Adipocyte (in vitro differentiated cells): ENCODE results near the gene OR10G8.
A peak's percentile ranks its signal among the peaks of the same experiment; 100 is the strongest.

ENCODE experiments used
- DNase-seq: peaks from one replicate; pipeline ENCODE4 v3.0.0-alpha.2; 2015; ENCODE audit warnings: low read depth
- H3K27me3 ChIP-seq: replicated peaks from 2 replicates; pipeline ENCODE4 v1.7.0; 2013; ENCODE audit warnings: mild to moderate bottlenecking, low read length, moderate library complexity; ENCODE audit not compliant: control insufficient read depth, insufficient read depth
- H3K36me3 ChIP-seq: 2 replicates; pipeline ENCODE4 v1.7.0; 2013; ENCODE audit warnings: low read length, mild to moderate bottlenecking, moderate library complexity; ENCODE audit not compliant: control insufficient read depth, insufficient read depth, severe bottlenecking
- H3K4me1 ChIP-seq: 2 replicates; pipeline ENCODE4 v1.7.0; 2013; ENCODE audit warnings: mild to moderate bottlenecking, low read length, moderate library complexity; ENCODE audit not compliant: control insufficient read depth, insufficient read depth
- H3K4me3 ChIP-seq: 2 replicates; pipeline ENCODE4 v1.7.0; 2013; ENCODE audit warnings: mild to moderate bottlenecking, low read length, moderate library complexity
- H3K9ac ChIP-seq: 2 replicates; pipeline ENCODE4 v1.7.0; 2013; ENCODE audit warnings: mild to moderate bottlenecking, low read length, moderate library complexity
- H3K9me3 ChIP-seq: 2 replicates; pipeline ENCODE4 v1.7.0; 2013; ENCODE audit warnings: mild to moderate bottlenecking, low read length, moderate library complexity; ENCODE audit not compliant: control insufficient read depth

Gene OR10G8

DNA sequence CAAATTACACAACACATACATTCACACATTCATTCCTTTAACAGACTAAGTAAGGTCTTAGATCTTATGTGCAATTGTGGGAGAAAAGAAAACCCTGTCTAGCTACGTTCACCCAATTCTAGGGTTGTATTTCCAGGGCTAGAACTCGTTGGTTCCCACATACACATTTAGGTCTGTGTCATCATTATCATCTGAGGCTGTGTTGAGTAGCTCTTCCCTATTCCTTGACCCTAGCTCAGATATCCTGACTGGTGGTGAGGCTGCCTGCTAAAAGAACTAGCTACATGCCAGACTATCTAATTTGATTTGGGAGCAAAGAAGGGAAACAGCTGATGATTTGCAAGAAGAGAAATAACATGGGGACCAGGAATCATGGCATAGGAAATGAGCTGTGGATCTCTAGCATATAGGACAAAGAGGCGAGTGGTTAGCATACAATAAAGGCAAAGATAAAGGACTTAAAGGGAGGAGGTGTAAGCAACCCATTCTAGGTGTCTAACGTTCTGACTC lies 42.1 kb downstream of the OR10G8 start:
- no peaks in the 10 kb centered on the region for H3K36me3 ChIP-seq
- H3K9ac ChIP-seq: no peak overlapping the region

DNA sequence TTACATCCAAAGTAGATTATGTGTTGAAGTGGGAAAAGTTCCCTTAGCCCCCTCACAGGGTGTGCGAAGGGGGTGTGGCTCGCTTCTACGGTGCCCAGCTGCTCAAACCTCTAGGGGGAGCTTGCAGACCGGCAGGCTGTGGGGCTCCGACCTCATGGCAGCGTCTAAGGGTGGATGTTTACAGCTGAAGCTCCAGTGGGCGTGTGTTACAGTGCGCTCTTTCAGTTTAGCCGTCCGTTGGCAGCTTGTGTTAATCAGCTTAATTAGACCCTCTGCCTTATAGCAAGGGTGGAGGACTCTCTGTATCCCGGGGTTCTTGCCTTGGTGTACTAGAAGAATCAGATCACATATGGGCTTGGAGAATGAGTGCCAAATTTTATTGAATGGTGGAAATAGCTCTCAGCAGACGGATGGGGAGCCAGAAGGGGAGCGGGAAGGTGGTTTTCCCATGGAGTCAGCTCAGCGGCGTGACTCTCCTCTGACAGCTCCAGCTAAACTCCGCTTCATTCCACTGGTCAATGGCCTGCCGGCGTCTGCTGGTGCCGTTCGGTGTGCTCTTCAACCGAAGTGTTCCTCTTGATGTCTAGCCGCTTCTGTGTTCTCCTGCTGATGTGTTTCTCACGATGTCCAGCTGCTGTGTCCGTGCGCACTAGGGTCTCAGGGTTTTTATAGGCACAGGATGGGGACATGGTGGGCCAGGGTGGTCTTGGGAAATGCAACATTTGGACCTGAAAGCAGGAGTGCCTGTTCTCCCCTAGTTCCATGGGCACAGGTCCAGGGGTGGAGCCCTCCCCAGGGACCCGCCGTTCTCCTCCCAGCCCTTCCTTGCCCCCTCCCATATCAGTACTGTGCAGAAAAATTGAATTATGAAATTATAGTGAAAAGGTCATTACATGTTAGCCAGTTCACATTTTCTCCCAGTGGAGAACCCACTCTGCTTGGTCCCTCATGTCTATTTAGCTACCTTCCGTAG lies 43.1 kb downstream of the OR10G8 start:
- no peaks in the 10 kb centered on the region for H3K9me3 ChIP-seq
- H3K9ac ChIP-seq: no peak overlapping the region
- no peaks in the 10 kb centered on the region for H3K36me3 ChIP-seq
- peaks cover 8% of the 10 kb centered on the region for H3K4me1 ChIP-seq
- peaks cover 45% of the 10 kb centered on the region for H3K27me3 ChIP-seq
- DNase-seq: peak; percentile 57
- peak overlapping the region; percentile 76 for H3K4me3 ChIP-seq

More for the DNA sequence above, 42.1 kb downstream of the OR10G8 start:
- H3K9me3 ChIP-seq: no peaks in the 10 kb centered on the region
- H3K4me3 ChIP-seq: no peak overlapping the region
- peaks cover 8% of the 10 kb centered on the region for H3K4me1 ChIP-seq
- H3K27me3 ChIP-seq: peaks cover 48% of the 10 kb centered on the region
- no peak for DNase-seq

DNA sequence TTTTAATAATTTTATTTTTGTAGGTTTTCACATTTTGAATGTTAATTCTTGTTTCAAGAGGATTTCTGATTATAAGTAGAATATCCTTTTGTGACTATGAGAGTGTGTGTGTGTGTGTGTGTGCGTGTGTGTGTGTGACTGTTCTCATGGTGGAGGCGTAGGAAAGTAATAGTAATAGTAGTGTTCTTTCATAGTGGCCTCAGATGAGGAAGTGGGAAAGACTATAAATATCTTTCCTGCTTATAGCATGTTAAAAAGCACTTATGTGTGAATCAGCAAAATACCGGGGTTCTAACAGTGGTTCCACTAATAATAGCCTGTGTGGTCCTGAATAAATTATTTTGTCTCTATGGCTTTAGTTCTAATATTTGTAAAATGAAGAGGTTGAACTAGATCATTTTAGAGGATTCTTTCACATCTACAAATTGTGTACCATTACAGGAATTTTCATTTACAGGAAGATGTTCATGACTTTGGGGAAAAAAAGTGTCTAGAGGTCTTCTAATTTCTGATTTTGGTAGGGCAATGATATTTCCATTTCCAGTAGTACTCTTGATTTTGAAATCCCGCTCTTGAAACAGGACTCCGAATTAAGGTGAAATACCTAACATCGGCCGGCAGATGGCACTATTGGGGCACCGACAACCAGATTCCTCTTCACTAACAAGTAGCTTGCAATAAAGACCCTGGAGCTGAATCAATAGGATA lies 44.5 kb downstream of the OR10G8 start:
- H3K36me3 ChIP-seq: no peaks in the 10 kb centered on the region
- H3K27me3 ChIP-seq: peaks cover 53% of the 10 kb centered on the region
- peak; percentile 83 for DNase-seq
- peaks cover 8% of the 10 kb centered on the region for H3K4me1 ChIP-seq
- no peaks in the 10 kb centered on the region for H3K9me3 ChIP-seq
- H3K4me3 ChIP-seq: no peak overlapping the region
- H3K9ac ChIP-seq: no peak overlapping the region

DNA sequence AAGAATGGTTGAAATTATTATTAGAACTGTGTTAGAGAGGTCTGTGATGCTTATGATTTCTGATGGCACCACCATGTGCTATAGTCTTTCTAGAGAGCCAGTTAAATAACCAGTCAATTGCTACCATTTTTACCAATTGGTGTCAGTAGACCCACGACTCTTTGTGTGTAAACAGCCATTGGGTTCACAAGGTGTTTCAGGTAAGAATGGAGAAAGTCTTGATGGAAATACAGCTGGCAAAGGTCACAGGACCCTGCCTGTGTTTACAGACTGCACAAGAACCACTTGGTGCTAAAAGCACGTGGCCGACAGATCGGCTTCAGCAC lies 45.0 kb downstream of the OR10G8 start:
- H3K9ac ChIP-seq: no peak overlapping the region

DNA sequence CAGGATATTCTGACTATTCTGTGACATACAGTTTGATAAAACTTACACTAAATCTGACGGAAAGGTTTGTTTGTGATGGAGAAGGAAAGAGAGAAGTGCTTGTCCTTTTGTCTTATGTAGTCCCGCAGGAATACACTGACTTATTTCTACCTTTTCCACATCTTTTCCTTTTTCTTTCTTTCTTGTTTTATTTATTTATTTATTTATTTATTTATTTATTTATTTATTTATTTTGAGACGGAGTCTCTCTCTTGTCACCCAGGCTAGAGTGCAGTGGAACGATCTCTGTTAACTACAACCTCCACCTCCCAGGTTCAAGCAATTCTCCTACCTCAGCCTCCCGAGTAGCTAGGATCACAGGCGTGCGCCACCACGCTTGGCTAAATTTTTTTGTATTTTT lies 45.5 kb downstream of the OR10G8 start:
- no peaks in the 10 kb centered on the region for H3K9me3 ChIP-seq
- no peaks in the 10 kb centered on the region for H3K36me3 ChIP-seq
- no peak for DNase-seq
- peaks cover 55% of the 10 kb centered on the region for H3K27me3 ChIP-seq
- H3K9ac ChIP-seq: no peak overlapping the region
- H3K4me3 ChIP-seq: no peak overlapping the region
- peaks cover 8% of the 10 kb centered on the region for H3K4me1 ChIP-seq

More for the DNA sequence above, 45.0 kb downstream of the OR10G8 start:
- H3K36me3 ChIP-seq: no peaks in the 10 kb centered on the region
- H3K9me3 ChIP-seq: no peaks in the 10 kb centered on the region
- DNase-seq: no peak
- peaks cover 52% of the 10 kb centered on the region for H3K27me3 ChIP-seq
- H3K4me1 ChIP-seq: peaks cover 8% of the 10 kb centered on the region
- no peak overlapping the region for H3K4me3 ChIP-seq

DNA sequence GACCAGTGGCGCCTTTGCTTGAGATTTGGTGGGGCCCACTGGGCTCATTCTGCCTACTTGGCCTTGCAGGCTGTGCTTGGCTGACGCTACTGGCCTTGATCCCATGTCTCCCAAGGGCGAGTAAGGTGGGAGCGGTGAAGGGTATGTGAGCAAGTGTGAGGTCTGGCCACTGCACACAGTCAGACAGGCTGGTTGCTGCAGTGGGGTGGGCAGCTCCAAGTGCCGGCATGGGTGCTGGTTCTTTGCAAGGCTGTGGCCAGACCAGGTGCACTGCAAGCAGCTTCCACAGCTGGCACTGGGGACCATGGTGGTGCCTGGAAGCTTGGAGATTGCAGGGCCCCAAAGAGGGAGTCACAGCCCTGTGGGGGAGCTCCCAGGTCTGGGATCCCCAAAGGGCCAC lies 48.0 kb downstream of the OR10G8 start:
- Histone ChIP-seq H3K27me3 (peaks cover 39% of the 10 kb centered on the region), H3K9ac (no peak overlapping the region), H3K36me3 (no peaks in the 10 kb centered on the region), H3K9me3 (no peaks in the 10 kb centered on the region), H3K4me1 (peaks cover 6% of the 10 kb centered on the region), H3K4me3 (no peak overlapping the region)
- no peak for DNase-seq

DNA sequence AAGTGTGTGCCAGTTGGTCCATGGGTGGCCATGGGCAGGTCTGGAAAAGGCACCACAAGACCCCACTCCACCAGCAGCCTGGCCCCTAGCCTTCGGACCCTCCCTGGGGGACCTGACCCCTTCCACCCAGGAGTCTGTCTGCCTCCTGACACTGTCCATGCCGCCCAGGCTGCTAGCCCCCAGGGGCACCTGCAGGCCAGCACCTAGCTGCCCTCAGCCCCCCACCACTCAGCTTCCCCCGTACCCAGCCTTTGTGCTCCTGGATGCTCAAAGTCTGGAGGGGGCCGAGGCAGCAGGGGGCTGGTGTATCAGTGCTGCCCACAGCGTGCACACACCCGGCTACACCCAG lies 48.9 kb downstream of the OR10G8 start:
- Histone ChIP-seq H3K27me3 (peaks cover 36% of the 10 kb centered on the region), H3K9ac (no peak overlapping the region)

DNA sequence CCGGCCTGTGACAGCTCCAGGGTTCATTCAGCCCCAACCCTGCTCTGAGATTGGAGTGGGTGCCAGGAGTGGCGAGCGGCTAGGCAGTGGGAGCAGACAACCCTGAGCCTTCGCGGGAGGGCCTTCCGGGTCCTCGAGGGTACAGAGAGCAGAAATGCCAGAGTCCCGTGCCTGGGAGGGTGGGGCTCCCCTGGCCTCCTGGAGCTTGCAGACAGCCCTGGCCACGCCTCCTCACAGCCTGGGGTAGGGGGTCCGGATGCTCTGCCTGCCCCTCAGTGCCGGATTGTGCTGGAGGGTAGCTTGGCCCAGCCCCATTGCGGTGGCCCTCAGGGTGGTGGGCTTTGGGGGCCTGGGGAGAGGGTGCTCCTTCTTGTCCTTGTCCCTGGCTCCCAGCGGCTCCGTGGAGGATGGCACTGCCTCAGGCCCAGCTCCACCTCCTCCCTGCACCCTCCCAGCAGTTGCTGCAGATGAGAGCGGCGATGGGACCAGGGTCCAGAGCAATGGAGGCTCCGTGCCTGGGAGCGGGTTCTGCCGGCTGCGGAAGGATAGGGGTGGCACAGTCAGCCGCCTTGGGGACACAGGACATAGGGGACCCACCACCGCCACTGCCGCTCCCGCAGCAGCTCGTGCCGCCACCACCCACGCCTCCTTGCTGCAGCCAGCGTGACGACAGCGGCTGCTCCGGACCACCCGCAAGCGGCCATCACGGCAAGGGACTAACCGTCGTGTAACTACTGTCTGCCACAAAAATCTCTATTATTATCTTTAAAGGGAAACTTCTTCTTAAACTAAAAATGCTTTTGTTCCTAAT lies 49.4 kb downstream of the OR10G8 start:
- no peaks in the 10 kb centered on the region for H3K36me3 ChIP-seq
- DNase-seq: peak; percentile 26
- H3K4me1 ChIP-seq: no peaks in the 10 kb centered on the region
- H3K4me3 ChIP-seq: peak overlapping the region; percentile 79
- peak overlapping the region; percentile 34 for H3K9ac ChIP-seq
- peaks cover 34% of the 10 kb centered on the region for H3K27me3 ChIP-seq
- no peaks in the 10 kb centered on the region for H3K9me3 ChIP-seq

More for the DNA sequence above, 48.9 kb downstream of the OR10G8 start:
- H3K9me3 ChIP-seq: no peaks in the 10 kb centered on the region
- no peak for DNase-seq
- H3K4me1 ChIP-seq: no peaks in the 10 kb centered on the region
- no peak overlapping the region for H3K4me3 ChIP-seq
- H3K36me3 ChIP-seq: no peaks in the 10 kb centered on the region

DNA sequence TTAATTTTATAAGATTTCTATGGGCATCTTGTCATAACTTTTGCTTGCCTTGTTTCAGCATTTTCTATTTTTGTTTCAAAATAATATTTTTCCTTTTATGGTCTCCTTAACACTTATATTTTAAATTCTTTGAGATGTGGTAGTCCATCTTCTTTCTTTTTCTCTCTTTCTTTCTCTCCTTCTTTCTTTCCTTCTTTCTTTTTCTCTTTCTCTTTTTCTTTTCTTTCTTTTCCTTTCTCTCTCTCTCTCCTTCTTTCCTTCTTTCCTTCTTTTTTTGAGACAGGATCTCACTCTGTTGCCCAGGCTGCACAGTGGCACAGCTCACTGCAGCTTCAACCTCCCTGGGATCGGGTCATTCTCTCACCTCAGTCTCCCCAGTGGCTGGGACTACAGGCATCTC lies 50.7 kb downstream of the OR10G8 start:
- Histone ChIP-seq H3K27me3 (peaks cover 30% of the 10 kb centered on the region), H3K4me1 (no peaks in the 10 kb centered on the region), H3K9me3 (no peaks in the 10 kb centered on the region), H3K36me3 (no peaks in the 10 kb centered on the region), H3K9ac (no peak overlapping the region), H3K4me3 (no peak overlapping the region)
- no peak for DNase-seq

DNA sequence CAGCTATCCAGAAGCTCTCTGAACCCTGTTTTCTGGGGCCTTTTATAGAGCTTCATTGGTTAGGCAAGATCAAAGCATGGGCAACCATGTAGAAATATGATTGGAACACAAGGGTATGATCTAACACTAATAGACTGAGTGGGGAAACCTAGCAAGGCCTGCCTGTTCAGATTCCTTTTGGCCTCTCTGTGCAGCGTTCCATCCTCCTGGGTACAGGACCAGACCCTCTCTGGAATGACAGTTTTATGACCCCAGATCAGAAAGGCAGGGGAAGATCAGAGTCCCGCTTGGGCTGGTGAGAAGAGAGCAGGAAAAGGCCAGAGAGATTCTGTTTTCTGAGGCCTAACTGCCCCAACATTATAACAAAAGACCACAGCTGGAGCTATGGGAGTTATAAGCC lies 52.0 kb downstream of the OR10G8 start:
- Histone ChIP-seq H3K9me3 (no peaks in the 10 kb centered on the region), H3K4me3 (no peak overlapping the region), H3K27me3 (peaks cover 36% of the 10 kb centered on the region), H3K36me3 (no peaks in the 10 kb centered on the region), H3K4me1 (no peaks in the 10 kb centered on the region), H3K9ac (no peak overlapping the region)
- DNase-seq: no peak
